Fibroblast of pulmonary artery (primary cell): ENCODE results near the gene C1orf35.

Experiments used
- DNase-seq: peaks from one replicate; pipeline ENCODE4 v3.0.0-alpha.2; 2010; ENCODE audit warnings: low read depth
- H3K4me3 ChIP-seq: replicated peaks from 2 replicates; pipeline ENCODE4 v1.5.1; 2011; ENCODE audit warnings: low read depth, mild to moderate bottlenecking, control low read depth, low read length, moderate library complexity
- CTCF ChIP-seq: IDR thresholded peaks from 2 replicates; pipeline ENCODE4 v1.5.1; 2011; ENCODE audit warnings: mild to moderate bottlenecking, control low read depth, low read length, inconsistent platforms; ENCODE audit errors: missing control alignments

C1orf35 gene

GRCh38 chr1:228066891-228067654, 36.1 kb downstream of the C1orf35 start:
- H3K4me3 ChIP-seq = no peak overlapping the region
- DNase-seq = no peak
- TF ChIP-seq CTCF = no peak

DNA sequence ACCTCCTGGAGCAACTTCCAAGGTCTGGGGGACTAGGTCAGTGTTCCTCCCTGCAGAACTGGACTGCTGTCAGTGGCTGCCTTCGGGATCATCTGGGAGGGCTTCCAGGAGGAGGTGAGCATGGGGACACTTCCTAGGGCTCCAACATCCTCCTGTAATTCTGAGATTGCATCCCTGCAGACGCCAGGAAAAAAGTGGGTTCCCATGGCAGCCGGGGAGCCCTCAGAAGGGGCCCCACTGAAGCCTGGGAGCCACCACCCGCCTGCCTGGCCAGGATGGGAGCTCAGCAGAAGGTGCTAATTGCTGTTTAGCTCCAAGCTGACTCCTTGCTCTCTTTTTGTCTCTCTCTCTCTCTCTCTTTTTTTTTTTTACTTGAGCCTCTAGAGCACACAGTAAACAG, 36.7 kb downstream of the C1orf35 start:
- DNase-seq = no peak
- no peak for TF ChIP-seq CTCF
- H3K4me3 ChIP-seq = no peak overlapping the region

GRCh38 chr1:228065543-228066347, 37.4 kb downstream of the C1orf35 start:
- no peak for DNase-seq
- H3K4me3 ChIP-seq = no peak overlapping the region
- no peak for TF ChIP-seq CTCF

DNA sequence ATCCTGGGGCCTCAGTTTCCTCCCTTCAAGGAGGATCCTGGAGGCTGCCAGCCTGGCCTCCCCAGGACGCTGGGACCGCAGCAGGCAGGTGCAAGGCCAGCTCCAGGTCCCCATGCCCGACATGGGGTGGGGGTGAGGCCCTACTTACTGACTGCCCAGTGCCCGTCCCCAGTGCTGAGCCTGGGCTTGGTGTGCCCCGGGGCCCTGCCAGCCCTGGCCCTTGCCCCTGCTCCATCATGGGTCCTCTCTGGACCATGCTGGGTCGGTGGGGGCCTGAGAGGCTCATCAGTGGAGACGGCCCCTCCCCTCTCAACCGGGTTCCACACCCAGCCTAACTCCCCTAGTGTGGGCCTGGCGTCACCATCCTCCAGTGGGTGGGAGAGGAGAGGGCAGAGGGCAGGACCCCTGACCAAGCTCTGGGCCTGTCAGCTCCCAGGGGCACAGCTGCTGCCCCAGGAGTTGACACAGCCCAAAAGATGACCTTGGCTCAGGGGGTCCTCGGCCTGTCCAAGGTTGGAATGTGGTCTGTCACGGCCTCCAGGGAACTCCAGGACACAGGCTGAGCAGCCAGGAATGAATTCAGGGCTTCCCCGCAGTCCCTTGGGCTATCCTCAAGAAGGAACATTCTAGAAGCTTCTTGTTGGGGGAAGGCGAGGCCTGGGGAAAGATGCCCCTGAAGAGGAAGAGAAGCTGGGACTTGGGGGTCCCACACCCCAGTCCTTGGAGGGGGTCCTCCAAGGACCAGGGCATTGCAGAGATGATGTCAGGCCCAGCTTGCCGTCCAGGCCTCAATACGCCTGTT, 38.2 kb downstream of the C1orf35 start:
- no peak overlapping the region for H3K4me3 ChIP-seq
- no peak for TF ChIP-seq CTCF
- DNase-seq = no peak

DNA sequence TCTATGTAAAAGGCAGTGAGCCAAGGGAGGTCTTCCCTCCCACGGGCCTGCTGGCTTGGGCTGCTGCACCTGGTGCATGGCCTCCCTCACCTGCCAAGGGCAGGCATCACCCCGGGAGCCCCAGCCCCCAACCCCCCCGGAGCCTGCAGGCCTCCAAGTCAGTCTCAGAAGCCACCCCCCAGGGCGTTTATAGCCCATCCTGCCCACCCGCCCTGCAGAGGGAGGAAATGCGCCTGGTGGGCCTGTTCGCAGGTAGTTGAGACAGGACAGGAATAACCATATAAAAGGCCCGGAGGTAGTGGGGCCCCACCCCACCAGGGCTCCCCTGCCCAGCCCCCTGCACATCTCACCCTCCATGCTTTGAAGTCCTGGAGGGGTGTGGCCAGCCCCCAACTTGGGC, 38.8 kb downstream of the C1orf35 start:
- TF ChIP-seq CTCF = no peak
- H3K4me3 ChIP-seq = no peak overlapping the region
- no peak for DNase-seq

- TF ChIP-seq CTCF = no peak
- no peak for DNase-seq
- H3K4me3 ChIP-seq = no peak overlapping the region
Observed at GRCh38 chr1:228063251-228064191, 39.6 kb downstream of the C1orf35 start.
